ENCODE data around the gene RBM26.

The RBM26 gene

DNA sequence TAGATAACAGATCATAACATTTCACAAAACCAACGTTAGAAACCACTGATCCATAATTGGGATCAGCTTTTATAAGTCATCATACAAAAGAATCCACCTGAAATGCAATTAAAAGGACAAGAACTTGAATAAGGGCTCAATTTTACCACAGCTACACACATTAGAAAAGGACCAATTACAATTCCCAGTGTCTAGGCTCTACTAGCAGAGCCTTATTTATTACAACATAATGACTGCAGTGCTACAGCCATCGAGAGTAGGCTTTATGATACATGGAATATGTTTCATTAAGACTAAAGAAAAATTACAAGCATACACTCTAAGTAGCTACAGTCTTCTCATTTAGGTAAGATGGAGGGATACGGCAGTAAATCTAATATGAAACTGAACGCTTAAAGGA, 2.9 kb downstream of the RBM26 start:
- H3K36me3 ChIP-seq: peaks cover 8% of the 10 kb centered on the region
- TF ChIP-seq, protein P1, sequence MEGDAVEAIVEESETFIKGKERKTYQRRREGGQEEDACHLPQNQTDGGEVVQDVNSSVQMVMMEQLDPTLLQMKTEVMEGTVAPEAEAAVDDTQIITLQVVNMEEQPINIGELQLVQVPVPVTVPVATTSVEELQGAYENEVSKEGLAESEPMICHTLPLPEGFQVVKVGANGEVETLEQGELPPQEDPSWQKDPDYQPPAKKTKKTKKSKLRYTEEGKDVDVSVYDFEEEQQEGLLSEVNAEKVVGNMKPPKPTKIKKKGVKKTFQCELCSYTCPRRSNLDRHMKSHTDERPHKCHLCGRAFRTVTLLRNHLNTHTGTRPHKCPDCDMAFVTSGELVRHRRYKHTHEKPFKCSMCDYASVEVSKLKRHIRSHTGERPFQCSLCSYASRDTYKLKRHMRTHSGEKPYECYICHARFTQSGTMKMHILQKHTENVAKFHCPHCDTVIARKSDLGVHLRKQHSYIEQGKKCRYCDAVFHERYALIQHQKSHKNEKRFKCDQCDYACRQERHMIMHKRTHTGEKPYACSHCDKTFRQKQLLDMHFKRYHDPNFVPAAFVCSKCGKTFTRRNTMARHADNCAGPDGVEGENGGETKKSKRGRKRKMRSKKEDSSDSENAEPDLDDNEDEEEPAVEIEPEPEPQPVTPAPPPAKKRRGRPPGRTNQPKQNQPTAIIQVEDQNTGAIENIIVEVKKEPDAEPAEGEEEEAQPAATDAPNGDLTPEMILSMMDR (IDR thresholded peaks at IDR 0.05): no peak
- no peaks in the 10 kb centered on the region for H3K9me3 ChIP-seq
- H3K4me3 ChIP-seq (ENCODE audit: low read depth in 1 of 2, low read length in 1 of 2): no peak overlapping the region
- H3K27me3 ChIP-seq: no peaks in the 10 kb centered on the region
- H3K4me1 ChIP-seq (ENCODE audit: control insufficient read depth in 1 of 2, insufficient read depth in 1 of 2, low read depth in 1 of 2, low read length in 1 of 2): peaks cover 29 to 30% of the 10 kb centered on the region in 2 experiments
- no peak overlapping the region for H3K27ac ChIP-seq

DNA sequence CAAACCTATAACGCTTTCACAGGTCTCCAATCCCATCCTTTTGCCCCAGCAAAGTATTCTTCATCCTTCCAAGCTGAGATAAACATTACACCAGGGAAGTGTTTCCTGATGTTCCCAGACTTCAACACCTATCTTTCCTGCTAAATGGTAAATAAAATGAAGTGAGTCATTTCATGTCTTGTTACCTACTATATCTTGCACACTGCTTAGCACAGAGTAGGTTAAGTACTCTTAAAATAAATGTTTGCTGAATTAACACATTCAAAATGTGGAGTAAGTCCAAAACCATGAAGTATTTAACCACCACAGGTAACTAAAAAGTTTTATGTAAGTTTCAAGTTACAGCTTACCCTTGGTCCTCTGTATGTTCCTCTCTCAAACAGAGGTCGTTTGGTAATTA, 3.4 kb downstream of the RBM26 start:
- Histone ChIP-seq H3K36me3 (peaks cover 8% of the 10 kb centered on the region), H3K27me3 (no peaks in the 10 kb centered on the region), H3K9me3 (no peaks in the 10 kb centered on the region), H3K27ac (no peak overlapping the region), H3K4me1 (ENCODE audit: control insufficient read depth in 1 of 2, insufficient read depth in 1 of 2, low read depth in 1 of 2, low read length in 1 of 2) (peaks cover 29 to 30% of the 10 kb centered on the region in 2 experiments), H3K4me3 (ENCODE audit: low read depth in 1 of 2, low read length in 1 of 2) (no peak overlapping the region)
- TF ChIP-seq, protein P1 (IDR thresholded peaks at IDR 0.05): no peak

DNA sequence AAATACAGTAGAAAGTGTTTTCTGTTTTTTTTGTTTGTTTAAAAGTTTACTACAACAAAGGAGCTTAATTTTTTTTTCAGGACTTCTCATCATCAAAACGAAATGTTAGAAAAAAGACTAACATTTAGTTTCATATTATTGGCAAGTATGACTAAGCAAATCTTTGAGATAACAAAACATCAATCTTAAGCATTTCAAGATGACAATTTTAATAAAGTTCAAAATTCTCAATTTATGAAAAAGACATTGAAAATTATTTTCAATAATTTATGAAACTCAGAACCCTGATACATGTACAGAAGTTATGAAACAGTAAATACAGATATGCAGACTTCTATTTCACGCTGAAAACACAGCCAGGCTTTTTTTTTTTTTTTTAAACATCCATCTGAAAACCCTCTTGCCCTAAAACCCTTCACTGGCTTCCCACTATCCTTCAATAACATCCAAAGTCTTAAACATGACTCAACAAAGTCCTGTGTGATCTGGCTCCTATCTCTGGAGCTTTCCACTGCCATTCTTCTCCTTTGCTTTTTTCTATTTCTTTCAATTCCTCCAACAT, 3.9 kb downstream of the RBM26 start:
- H3K4me3 ChIP-seq (ENCODE audit: low read depth in 1 of 2, low read length in 1 of 2): no peak overlapping the region
- no peaks in the 10 kb centered on the region for H3K27me3 ChIP-seq
- no peak overlapping the region for H3K27ac ChIP-seq
- TF ChIP-seq, protein P1 (IDR thresholded peaks at IDR 0.05): no peak
- peaks cover 8% of the 10 kb centered on the region for H3K36me3 ChIP-seq
- no peaks in the 10 kb centered on the region for H3K9me3 ChIP-seq
- H3K4me1 ChIP-seq (ENCODE audit: control insufficient read depth in 1 of 2, insufficient read depth in 1 of 2, low read depth in 1 of 2, low read length in 1 of 2): peaks cover 29 to 30% of the 10 kb centered on the region in 2 experiments

DNA sequence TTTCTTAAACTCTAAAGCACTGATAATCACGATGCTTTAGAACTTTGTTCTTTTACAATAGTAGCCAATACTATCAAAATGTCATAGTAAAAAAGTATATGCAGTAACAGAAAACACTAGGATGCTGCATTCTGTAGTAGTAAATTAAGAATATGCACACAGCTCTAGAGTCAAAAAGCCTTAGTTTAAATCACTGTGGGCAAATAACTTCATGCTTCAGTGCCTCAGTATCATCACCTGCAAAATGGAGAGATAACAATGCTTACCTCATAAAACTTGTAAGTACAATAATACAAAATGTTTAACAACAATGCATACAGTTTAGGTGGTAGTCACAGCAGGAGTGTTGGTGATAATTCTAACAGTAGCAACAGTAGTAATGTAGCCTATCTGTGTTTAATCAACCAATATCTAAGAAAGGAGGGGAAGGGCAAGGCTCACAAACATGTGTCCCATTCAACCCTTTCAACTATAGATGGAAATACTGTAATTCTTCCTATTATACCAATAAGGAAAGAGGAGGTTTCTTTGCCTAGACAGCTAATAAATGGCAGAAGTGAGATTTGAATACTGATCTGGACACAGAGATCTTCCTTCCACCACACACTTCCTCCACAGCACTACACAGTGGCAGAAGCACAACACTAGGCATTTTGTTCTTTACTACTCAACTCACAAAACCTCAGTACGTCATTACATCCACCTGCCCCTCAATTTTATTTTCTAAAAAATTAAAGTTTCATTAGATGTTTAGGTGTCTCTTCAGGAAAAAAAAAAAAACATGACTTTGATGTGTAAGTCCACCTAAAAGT, 4.6 kb downstream of the RBM26 start:
- TF ChIP-seq, protein P1 (IDR thresholded peaks at IDR 0.05): no peak
- Histone ChIP-seq H3K4me3 (ENCODE audit: low read depth in 1 of 2, low read length in 1 of 2) (no peak overlapping the region), H3K27ac (no peak overlapping the region), H3K36me3 (peaks cover 8% of the 10 kb centered on the region), H3K9me3 (no peaks in the 10 kb centered on the region), H3K27me3 (no peaks in the 10 kb centered on the region), H3K4me1 (ENCODE audit: control insufficient read depth in 1 of 2, insufficient read depth in 1 of 2, low read depth in 1 of 2, low read length in 1 of 2) (peaks cover 24% of the 10 kb centered on the region in 2 experiments)

DNA sequence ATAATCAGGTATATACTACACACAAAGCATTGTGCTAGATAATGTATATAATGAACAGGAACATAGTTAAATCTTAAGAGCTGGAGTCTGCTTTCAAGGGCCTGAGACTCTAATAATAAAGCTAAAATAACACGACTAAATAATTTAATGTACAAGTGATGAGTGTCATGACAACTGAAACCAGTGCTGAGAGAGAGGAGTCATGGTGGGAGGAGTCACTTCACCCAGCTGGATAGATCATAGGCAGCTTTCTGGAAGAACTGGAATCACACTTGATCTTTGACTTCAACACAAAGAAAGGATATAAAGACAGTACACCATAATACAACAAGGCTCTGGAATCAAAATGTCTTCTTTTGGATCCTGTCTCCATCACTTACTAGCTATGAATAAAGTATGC, 7.1 kb downstream of the RBM26 start:
- Histone ChIP-seq H3K4me1 (ENCODE audit: control insufficient read depth in 1 of 2, insufficient read depth in 1 of 2, low read depth in 1 of 2, low read length in 1 of 2) (peaks cover 9 to 16% of the 10 kb centered on the region in 2 experiments), H3K27ac (no peak overlapping the region), H3K36me3 (peaks cover 8% of the 10 kb centered on the region), H3K4me3 (ENCODE audit: low read depth in 1 of 2, low read length in 1 of 2) (no peak overlapping the region), H3K9me3 (no peaks in the 10 kb centered on the region), H3K27me3 (no peaks in the 10 kb centered on the region)
- TF ChIP-seq, protein P1 (IDR thresholded peaks at IDR 0.05): no peak
